NCI-H2196 (cell line): ENCODE results near the gene GASK1A.

Source experiments
- DNase-seq: peaks from one replicate; lab custom pipeline; 2025; ENCODE audit not compliant: unreplicated experiment; lab: John Stamatoyannopoulos, UW

The GASK1A gene

DNA sequence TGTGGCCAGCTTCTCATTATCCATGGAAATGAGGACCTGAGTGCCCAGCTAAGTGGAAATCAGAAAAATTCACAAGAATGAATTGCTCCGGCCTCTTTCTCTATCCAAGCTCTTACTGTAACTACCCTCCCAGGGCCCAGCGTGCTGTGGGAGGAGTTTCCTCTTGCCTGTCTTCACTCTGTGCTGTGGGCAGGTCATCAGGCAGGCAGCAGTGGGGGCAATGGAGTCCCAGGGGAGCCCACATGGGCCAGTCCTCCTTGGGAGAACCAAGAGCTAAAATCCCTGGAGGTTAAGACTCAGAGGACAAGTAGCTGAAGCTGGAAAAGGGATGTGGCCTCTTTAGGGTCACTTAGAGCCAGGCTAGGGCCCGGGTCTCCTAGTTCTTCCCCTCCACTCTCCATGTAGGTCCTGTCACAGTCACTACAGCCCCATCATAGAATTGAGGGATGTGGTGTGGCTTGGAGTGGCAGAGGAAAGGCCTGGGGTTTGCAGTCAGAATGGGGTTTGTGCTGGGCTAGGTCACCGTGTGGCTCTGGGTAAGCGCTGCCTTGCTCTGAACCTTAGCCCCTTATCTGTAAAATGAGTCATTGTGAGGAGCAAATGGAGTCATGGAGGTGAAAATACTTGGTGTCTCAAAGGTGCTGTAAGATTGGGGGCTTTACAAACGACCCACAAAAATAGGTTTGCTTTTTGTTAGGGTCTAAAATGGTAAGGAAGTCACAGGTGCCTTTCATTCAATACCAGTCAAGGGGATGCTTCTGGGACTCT lies 3.7 kb downstream of the GASK1A start:
- no peak for DNase-seq

DNA sequence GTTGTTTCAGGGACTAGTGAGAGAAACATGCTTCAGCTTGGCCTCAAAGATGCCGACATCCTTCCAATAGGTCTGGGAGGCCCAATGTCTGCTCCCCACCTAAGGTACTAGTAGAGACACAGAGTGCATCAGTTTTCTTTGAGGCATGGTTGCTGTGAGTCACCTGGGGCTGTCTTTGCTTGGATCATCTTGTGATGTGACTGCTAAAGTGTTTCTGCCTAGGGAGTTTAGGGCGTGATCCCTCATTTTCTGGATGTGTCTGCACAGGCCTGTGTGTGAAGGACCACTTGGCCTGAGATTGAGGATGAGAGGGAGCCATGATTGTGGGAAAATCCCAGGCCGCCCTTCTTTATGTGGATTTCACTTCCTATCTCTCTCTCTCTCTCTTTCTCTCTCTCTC lies 4.8 kb downstream of the GASK1A start:
- DNase-seq: no peak

DNA sequence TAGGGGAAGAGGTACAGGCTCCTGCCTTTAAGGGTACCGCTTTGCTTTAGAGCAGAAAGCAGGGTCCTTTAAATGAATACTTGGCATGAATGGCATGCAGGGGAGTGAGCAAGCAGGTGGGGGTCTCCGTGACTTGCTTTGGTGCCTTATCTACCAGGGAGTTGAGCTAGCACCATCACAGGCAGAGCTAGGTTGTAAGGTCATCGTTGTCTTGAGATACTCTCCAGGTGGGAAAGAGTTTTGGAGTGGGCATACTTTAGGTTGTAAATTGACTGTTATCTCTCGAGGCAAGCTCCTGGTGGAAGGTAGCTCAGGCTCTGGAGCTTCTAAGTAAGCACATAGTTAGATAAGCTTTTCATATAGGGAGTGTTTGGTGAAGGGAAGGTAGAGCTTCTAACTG lies 5.6 kb downstream of the GASK1A start:
- no peak for DNase-seq

DNA sequence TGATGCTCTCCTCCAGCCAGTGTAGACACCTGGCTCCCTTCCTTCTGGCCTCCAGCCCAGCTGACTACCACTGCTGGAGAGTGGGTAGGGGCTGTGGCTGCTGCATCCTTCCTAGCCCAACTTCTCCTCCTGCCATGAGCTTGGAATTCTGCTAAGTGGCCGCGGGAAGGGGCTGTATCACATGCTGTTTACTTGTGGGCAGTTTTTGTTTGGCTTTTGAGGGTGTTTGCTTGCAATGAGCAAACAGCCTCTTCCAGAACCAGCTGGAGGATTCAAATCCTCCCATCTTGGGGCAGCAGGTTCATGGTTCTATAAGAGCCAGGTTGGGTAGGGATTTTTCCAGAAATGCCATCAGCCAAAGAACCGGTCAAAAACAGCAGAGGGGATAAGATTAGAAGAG lies 9.0 kb downstream of the GASK1A start:
- DNase-seq: no peak

DNA sequence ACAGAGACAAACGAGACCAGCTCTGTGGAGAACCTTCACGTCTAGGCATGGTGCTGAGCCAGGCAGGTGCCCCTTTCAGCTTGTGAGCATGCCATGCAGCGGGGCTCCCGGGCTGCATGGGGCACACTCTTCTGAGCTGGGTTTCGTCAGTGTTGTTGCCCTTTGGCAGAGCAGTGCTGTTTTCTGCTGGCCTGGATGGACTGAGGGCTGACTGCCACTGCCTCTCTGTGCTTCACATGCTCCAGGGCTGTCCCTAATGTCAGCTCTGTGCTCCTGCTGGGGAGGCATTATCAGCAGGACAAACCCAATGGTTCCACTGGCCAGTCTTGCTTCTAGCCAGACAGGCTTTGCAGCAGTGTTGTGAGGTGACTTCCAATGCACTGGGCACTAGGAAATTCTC lies 9.5 kb downstream of the GASK1A start:
- DNase-seq: no peak

DNA sequence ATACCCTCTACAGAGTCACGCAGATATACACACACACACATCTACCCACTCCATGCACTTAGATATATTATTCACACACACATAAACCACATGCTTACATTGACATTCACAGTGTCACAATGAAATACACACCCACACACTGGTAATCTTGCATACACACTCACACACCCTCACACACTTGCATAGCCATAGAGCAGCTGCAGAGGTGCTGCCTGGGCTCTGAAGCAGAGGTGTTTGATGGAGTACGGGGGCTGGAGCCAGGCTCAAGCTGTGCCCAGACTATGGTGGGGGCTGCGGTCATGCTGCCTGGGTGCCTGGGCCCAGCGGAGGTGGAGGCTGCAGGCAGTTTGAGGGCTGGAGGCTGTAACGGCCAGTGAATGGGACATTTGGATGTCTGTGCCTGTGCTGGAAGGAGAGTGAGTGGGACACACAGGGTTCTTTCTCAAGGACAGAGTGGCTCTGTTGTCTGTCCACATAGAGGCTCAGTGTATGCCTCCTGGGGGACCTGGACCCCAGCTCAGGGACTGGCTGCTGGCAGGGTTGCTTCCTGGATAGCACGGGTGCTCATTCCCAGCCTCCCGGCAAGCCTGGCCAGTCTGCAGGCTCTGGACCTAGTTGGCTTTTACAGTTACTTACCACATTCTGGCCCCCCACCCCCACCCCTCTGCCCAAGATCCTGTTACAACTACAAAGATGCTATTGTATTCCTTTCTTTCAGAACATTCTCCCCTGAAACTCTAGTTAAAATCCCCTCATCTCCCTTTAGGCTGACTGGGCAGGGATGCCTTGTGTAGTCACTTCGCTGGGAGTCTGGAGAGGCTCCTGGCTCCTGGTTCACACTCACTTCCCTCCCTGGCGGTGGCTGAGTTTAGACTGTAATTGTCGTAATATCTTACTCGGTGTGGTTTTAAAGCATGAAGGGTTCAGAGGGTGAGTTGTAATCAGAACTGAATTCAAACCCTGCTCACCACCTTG lies 12.5 kb downstream of the GASK1A start:
- DNase-seq: no peak

DNA sequence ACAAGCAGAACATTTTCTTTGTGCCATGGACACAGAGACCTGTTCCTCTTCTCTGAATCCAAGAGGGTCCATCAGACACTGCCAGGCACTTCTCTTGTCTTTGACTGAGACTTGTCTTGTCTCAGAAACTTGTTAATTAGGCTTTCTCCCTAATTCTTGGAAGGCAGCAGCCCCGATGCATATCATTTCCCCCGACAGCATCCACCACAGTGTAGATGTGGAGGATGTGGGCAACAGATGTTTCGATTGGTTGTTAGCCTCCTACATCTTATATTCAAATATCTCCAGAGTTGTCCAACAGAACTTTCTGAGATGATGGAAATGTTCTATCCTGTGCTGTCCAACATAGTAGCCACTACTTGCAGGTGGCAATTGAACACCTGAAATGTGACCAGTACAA lies 15.5 kb downstream of the GASK1A start:
- no peak for DNase-seq

DNA sequence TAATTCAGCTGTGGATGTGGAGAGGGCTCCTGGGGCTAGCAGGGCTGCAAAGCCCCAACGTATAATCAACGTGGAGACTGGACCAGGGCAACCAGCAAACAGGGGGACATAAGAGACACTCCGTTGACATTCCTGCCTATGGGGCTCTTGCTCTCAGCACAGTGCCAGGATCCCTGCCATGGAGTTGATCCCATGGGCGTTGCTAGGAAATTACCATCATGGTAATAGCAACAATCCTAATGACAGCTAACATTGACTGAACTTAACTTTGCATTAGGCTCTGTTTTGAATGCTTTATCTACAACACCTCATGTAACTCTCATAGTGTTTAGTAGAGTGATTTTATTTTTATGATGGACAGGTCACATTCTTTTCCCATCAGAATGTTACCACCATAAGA lies 16.9 kb downstream of the GASK1A start:
- DNase-seq: no peak

DNA sequence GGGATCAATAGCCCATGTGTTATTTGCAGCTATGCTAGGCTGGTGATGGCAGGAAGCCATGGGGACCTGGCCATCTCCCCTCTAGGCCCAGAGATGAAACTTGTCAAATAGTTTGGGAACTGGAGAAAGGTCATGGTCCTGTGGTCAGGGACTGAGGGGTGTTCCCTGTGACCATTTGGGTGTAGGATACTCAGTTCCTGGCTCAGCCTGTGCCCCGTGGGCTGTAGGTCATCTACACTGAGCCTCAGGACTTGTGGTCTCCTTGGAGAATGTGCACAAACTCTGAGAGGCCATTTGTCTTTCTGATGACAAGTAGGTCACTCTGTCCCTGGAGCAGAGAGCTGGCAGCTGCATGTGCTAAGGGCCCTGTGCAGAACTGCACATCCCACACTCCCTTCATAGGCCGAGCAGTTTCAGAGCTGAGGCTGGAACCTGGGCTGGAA lies 17.5 kb downstream of the GASK1A start:
- no peak for DNase-seq

DNA sequence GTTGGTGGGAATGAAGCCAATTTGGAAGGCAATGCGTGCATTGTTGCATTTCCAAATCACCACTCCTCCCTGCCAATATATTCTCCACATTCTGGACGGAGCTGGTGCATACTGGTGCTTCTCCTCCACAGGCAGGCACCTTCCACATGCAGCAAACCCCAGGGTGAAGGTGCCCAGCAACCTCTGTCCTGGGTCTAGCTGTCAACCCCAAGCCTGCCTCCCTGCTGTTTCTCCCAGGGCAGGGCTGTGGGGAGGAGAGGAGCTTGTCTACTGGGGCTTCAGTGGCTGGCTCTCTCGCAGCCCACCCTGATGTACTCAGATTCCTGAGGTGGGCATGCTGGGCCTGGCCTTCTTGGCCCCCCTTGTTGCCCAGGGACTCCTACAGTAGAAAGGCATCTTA lies 20.1 kb downstream of the GASK1A start:
- no peak for DNase-seq

DNA sequence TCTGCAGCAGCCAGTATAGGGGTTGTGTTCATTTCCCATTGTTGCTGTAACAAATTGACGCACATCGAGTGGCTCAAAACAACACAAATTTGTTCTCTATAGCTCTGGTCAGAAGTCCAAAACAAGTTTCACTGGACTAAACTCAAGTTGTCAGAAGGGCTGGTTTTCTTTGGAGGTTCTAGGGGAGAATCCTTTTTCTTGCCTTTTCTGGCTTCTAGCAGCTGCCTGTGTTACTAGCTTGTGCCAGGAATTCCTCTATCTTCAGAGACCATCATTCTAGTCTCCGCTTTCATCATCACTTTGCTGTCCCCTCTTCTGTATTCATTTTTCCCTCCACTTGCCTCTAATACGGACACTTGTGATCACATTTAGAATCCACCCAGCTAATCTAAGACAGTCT lies 20.5 kb downstream of the GASK1A start:
- DNase-seq: no peak

DNA sequence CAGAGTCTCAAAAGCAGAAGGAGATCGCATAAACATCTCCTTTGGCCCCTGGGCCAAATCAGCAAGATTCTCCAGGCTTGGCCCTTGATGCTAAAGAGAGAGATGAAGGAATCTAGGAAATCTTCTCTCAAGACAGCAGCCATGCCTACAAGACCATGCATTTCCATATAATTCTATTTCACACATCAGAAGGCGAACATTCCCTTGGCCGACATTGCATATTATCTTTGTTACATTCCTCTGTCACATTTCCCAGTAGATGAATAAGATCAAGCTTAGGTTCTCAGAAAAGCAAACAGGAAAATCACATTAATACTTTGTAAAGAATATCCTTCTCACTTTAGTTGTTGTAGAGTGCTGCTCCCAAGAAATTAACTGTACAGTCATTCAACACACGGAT lies 21.3 kb downstream of the GASK1A start:
- DNase-seq: no peak

DNA sequence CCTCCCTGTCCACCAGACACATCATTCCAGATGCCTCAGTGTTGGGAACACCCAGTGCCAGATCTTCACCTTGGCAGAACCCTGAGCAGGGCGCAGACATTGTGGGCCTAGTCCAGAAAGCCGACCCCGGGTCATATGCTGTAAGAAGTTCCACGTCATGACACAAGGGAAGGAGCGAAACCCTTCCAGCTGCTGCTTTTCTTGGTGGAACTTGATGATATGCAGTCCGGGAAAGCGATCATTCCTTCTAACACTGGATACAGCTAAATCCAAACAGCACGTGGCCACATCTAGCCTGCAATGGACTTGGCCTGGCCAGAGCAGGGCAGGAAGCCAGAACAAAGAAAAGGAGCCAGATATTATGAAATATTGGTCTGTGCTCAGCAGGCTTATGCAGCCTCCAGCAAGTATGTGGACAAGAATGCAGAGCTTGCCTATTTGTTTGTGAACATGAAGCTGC lies 22.0 kb downstream of the GASK1A start:
- no peak for DNase-seq

DNA sequence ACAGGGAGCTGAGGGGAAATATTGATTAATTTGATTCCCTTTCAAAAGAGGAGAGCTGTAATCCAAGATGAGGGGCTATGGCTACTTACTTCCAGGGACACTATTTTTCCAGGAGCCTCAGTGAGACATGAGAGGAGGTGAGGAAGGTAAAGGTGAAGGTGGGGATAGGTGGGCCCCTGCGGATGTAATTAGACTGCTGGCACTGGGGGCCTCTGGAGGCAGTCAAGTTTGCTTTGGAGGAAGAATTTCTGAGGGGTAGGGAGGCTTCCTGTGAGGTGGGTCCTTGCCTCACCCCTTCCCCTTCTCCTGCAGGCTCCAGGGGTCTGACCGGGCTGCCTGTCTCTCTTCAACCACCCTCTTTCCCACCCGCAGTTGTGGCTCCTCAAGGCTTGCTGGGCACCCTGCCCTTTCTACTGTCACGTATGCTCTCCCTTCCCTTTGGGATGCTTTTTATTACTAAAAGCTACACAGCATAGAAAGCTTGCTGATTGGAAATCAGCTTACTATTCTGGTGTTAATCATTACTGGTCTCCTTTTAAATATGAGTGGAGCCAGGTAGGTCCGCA lies 22.5 kb downstream of the GASK1A start:
- no peak for DNase-seq

DNA sequence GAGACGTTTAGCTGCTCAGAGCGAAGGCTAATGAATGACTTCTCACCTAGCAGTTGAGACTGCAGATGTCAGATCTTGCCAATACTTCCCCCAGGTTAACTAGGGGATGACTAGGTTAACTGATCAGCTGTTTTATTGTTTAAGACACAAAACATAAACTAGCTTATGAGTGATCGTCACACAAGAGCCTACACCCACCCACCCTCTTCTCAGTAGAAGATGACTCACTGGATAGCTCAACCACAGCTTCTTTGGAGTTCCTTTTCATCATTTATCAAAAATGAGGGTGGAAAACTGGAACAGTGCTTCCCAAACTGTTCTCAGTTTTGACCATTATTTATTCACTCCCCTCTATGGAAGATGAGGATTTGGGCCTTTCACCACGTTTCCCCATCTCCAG lies 25.2 kb downstream of the GASK1A start:
- no peak for DNase-seq

DNA sequence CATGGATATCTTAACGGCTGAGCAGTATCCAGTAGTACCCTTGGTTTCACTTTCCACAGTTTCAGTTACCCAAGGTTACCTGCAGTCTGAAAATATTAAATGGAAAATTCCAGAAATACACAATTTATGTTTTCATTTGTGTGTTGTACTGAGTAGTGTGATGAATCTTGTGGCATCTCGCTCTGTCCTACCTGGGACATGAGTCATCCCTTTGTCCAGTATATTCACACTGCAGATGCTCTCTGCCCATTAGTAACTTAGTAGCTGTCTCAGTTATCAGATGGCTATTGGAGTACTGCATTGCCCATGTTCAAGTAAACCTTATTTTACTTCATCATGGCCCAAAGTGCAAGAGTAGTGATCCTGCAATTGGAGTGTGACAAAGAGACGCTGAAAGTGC lies 26.1 kb downstream of the GASK1A start:
- DNase-seq: no peak

DNA sequence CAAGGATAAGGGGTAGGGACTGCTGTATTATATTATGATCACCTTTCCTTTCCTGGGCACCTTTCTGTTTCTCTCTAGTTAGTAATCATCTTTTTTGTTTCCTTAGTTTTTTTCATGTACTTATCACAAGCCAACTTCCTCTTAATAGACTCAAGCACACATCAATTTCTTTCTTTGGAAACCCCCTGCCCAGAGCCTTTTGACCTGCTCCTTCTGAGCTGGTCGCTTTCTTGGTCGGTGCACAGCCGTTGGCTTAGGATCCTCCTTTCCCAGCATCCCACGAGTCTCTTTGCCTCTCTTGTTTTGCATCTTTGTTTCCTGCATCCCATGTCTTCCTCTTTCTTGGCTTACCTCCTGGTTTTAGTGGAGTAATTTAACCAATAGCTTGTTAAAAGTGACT lies 26.9 kb downstream of the GASK1A start:
- DNase-seq: no peak

DNA sequence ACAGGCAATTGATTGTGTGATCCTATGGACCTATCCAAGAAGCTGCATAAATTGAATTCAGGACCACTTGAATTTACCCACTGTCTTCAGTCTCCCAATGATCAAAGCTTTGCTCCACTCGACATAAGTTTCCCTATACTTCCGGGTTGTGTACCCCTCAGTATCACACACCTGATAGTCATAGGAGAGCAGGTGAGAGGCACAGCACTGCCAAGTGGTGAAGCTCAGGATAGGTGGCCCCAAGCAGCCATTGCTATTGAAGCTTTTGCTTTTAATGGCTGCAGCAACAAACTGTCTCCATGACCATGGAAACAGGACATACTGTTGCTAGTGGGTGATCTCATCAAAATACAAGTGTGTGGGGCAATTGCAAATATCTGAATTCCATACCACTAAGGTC lies 27.7 kb downstream of the GASK1A start:
- DNase-seq: no peak

DNA sequence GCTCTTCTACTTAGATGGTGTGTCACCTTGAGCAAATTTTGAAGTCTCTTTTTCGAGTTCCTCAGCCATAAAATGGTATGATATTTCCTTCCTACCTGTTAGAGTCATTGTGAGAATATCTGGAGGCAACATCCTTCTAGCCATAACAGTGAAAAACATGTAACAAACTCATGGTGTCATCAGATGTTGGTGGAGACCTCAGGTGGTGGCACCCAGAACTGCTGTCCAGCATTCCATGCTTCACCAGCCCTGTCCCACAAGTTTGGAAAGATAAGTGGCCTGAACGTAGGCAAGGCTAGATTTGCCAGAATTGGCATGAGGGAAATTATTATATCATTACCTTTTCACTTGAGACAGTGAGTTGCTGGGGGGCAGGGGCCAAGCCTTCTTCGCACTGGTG lies 30.4 kb downstream of the GASK1A start:
- no peak for DNase-seq

DNA sequence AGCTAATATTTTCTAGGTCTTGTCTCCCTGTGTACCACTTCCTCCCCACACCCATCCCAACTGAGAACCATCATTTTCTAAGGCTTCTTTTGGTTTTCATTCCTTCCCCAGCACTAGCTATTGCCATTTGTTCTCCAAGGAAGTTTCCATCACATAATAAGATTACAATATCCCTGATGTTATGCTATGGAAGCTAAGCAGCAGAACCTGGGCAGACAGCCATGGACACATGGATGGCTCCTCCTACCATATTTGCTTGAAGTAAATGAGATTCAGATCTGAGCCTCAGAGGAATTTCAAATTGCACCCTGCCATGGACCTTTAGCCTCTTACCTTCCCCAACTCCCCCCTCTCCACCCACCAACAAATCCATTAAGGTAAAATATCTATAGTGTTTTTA lies 31.5 kb downstream of the GASK1A start:
- no peak for DNase-seq

DNA sequence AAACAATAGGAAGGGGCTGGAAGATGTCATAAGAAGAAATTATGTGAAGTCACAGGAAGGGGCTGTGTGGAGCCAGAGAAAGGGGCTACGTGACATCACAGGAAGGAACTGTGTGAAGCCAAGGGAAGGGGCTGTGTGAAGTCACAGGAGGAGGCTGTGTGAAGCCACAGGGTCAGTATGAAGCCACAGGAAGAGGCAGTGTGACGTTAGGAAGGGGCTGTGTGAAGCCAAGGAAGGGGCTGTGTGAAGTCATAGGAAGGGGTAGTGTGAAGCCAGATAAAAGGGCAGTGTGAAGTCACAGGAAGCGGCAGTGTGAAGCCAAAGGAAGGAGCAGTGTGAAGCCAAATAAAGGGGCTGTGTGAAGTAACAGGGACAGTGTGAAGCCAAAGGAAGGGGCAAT lies 32.5 kb downstream of the GASK1A start:
- DNase-seq: no peak

DNA sequence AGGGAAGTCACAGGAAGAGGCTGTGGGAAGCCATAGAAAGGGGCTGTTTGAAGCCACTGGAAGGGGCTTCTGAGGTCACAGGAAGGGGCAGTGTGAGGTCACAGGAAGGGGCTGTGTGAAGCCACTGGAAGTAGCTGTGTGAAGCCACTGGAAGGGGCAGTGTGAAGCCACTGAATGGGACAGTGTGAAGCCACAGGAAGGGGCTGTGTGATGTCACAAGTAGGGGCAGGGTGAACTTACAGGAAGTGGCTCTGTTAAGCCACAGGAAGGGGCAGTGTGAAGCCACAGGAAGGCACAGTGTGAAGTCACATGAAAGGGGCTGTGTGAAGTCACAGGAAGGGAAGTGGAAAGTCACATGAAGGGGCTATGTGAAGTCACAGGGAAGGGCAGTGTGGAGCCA lies 33.1 kb downstream of the GASK1A start:
- no peak for DNase-seq
